DND-41 (cell line): ENCODE results near the gene GRAPL.
"Not testable (repeated sequence)": the region's sequence is repeated elsewhere in the genome, so short reads cannot be mapped to it uniquely, and the experiment has no call there.

Experiments
- EZH2 ChIP-seq: IDR thresholded peaks from 3 replicates; pipeline ENCODE4 v1.6.1; 2012; ENCODE audit warnings: borderline replicate concordance, low read depth, mild to moderate bottlenecking, moderate library complexity, low read length, inconsistent platforms; ENCODE audit not compliant: severe bottlenecking
- TF ChIP-seq, protein P1 (sequence below): IDR thresholded peaks from 2 replicates; pipeline ENCODE4 v1.5.1; 2012; ENCODE audit warnings: borderline replicate concordance, low read length, moderate library complexity, mild to moderate bottlenecking; ENCODE audit not compliant: poor library complexity, severe bottlenecking; ENCODE audit errors: extremely low read depth

DNA sequence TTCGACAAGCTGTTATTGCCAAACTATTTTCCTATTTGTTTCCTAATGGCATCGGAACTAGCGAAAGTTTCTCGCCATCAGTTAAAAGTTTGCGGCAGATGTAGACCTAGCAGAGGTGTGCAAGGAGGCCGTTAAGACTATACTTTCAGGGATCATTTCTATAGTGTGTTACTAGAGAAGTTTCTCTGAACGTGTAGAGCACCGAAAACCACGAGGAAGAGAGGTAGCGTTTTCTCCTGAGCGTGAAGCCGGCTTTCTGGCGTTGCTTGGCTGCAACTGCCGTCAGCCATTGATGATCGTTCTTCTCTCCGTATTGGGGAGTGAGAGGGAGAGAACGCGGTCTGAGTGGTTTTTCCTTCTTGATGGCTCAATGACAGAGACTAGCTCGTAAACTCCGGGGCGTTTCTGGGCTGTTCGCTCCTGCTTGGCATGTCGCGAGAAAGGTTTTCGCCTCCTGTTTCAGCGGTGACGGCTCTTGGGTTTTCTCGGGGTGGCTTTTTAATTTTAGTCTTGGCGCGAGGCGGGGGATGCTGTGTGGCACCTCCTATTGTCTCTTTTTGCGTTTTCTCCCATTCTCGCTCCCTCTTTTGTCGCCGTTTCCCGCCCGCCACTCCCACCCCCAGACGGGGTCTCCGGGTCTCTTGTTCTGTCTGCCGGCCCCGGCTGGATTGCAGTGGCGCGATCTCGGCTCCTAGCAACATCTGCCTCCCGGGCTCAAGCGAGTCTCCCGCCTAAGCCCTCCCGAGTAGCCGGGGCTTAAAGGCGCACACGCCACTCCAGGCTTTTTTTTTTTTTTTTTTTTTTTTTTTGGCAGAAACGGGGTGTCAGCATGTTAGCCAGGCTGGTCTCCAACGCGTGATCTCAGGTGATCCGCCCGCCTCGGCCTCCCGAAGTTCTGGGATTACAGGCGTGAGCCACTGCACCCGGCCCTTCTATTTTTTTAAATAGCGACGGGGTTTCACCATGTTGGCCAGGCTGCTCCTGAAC, 60.8 kb downstream of the GRAPL start:
- TF ChIP-seq EZH2, result not testable (repeated sequence)
- TF ChIP-seq, protein P1, sequence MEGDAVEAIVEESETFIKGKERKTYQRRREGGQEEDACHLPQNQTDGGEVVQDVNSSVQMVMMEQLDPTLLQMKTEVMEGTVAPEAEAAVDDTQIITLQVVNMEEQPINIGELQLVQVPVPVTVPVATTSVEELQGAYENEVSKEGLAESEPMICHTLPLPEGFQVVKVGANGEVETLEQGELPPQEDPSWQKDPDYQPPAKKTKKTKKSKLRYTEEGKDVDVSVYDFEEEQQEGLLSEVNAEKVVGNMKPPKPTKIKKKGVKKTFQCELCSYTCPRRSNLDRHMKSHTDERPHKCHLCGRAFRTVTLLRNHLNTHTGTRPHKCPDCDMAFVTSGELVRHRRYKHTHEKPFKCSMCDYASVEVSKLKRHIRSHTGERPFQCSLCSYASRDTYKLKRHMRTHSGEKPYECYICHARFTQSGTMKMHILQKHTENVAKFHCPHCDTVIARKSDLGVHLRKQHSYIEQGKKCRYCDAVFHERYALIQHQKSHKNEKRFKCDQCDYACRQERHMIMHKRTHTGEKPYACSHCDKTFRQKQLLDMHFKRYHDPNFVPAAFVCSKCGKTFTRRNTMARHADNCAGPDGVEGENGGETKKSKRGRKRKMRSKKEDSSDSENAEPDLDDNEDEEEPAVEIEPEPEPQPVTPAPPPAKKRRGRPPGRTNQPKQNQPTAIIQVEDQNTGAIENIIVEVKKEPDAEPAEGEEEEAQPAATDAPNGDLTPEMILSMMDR, result not testable (repeated sequence)
